Parathyroid adenoma (tissue), 2 donors: ENCODE measurements around the gene ACTR8.

Experiments used
- H2AFZ ChIP-seq: fragments of 300-600 bp; sonication (generic); one replicate; pipeline ENCODE4 v1.7.0; 2017; ENCODE audit warnings: antibody characterized with exemption, mild to moderate bottlenecking
- H3K27ac ChIP-seq: fragments of 300-600 bp; sonication (generic); one replicate; pipeline ENCODE4 v1.7.0; 2017
- H3K27me3 ChIP-seq: fragments of 300-600 bp; sonication (generic); one replicate; pipeline ENCODE4 v1.7.0; 2017; ENCODE audit warnings: low read length; ENCODE audit not compliant: control insufficient read depth, insufficient read depth
- H3K36me3 ChIP-seq: fragments of 300-600 bp; sonication (generic); one replicate; pipeline ENCODE4 v1.7.0; 2017; ENCODE audit warnings: low read length; ENCODE audit not compliant: control insufficient read depth, insufficient read depth
- H3K4me1 ChIP-seq: fragments of 300-600 bp; sonication (generic); one replicate; pipeline ENCODE4 v1.7.0; 2017; ENCODE audit warnings: control low read depth
- H3K4me2 ChIP-seq: fragments of 300-600 bp; sonication (generic); one replicate; pipeline ENCODE4 v1.7.0; 2017; ENCODE audit warnings: low read length
- H3K4me3 ChIP-seq: fragments of 300-600 bp; sonication (generic); one replicate; pipeline ENCODE4 v1.7.0; 2017; ENCODE audit warnings: low read depth, low read length
- H3K79me2 ChIP-seq: fragments of 300-600 bp; sonication (generic); one replicate; pipeline ENCODE4 v1.7.0; 2017; ENCODE audit warnings: control low read depth
- H3K9ac ChIP-seq: fragments of 300-600 bp; sonication (generic); one replicate; pipeline ENCODE4 v1.7.0; 2017; ENCODE audit warnings: mild to moderate bottlenecking
- H3K9me3 ChIP-seq: fragments of 300-600 bp; sonication (generic); one replicate; pipeline ENCODE4 v1.7.0; 2017; ENCODE audit warnings: low read length; ENCODE audit not compliant: control insufficient read depth
- CTCF ChIP-seq: fragments of 300-600 bp; sonication (generic); IDR thresholded peaks from one replicate; pipeline ENCODE4 v1.7.0; 2017; ENCODE audit warnings: antibody characterized with exemption, mild to moderate bottlenecking
- donor health status: primary hyperparathyroidism.

The ACTR8 gene

DNA sequence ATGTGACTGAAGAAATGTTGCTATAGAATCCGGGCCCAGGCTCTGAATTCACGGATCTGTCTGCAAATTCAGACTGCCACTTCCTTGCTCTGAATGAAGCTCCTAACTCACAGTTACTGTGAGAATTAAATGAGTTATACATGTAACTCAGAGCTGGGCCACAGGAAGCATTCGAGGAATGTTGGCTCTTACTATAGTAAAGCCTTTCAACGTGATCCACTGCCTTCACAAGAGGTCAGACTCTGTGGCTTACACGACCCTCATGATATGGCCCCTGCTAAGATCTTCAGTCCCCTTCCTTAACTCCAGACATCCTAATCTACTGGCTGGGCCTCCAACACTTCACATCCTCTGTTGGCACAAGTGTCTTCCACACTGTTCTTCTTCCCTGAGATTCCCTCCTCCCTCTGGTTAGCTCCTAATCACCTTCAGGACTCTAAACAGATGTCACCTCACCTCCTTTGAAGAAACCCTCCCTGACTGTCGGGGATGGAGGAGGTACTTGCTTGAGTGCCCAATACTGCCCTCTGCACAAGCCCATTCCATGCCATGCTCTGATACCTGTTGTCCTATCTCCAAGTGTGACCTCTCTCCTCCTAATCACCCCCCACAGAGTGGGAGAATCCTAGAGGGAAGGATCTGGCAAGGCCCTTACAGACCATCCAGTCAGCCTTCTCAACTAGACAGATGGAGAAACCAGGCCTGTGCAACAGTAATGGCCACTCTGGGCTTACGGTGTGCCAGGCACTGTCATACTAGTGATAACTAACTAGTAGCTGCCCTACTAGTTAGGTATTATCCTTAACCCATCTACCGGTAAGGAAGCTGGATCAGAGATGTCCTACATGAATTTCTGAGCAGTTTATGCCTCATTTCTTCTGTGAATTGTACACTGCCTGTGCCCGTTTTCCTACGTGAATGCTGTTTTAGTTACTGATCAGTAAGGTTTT lies 1.3 kb downstream of the ACTR8 start:
- H3K36me3 ChIP-seq = no peaks in the 10 kb centered on the region

GRCh38 chr3:53865732-53866499 lies 16.0 kb downstream of the ACTR8 start:
- no peaks in the 10 kb centered on the region for H3K36me3 ChIP-seq

More for the DNA sequence above, 1.3 kb downstream of the ACTR8 start:
- Histone ChIP-seq H3K27me3 (no peaks in the 10 kb centered on the region), H3K4me3 (peak overlapping the region; percentile 86), H3K4me2 (peak overlapping the region; percentile 71), H2AFZ (peak overlapping the region; percentile 82), H3K9ac (peak overlapping the region; percentile 34), H3K79me2 (no peaks in the 10 kb centered on the region), H3K9me3 (no peaks in the 10 kb centered on the region), H3K4me1 (peaks cover 8% of the 10 kb centered on the region), H3K27ac (no peak overlapping the region)
- TF ChIP-seq CTCF = no peak

DNA sequence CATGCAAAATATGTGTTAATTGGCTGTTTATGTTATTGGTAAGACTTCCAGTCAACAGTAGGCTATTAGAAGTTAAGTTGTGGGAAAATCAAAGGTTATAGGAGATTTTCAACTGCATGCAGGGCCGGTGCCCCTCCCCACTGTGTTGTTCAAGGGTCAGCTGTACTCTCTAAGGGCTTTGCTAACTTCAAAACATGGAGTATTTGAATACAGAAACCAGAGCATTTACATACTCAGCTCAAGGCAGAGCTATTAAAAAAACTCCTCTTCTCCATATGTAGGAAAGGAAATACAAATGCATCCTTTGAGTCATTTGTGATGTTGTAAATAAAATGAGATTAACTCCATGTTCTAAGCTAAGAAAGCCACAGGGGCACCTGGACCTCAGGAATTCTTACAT lies 18.8 kb downstream of the ACTR8 start:
- H3K27ac ChIP-seq = no peak overlapping the region
- H2AFZ ChIP-seq = no peak overlapping the region
- no peaks in the 10 kb centered on the region for H3K79me2 ChIP-seq
- no peaks in the 10 kb centered on the region for H3K4me1 ChIP-seq
- H3K9ac ChIP-seq = no peak overlapping the region
- H3K4me2 ChIP-seq = no peak overlapping the region
- no peak overlapping the region for H3K4me3 ChIP-seq
- no peaks in the 10 kb centered on the region for H3K9me3 ChIP-seq
- no peak for TF ChIP-seq CTCF
- no peaks in the 10 kb centered on the region for H3K27me3 ChIP-seq
- no peaks in the 10 kb centered on the region for H3K36me3 ChIP-seq

More at GRCh38 chr3:53865732-53866499, 16.0 kb downstream of the ACTR8 start:
- H3K27ac ChIP-seq = no peak overlapping the region
- no peaks in the 10 kb centered on the region for H3K27me3 ChIP-seq
- H3K9ac ChIP-seq = no peak overlapping the region
- no peaks in the 10 kb centered on the region for H3K9me3 ChIP-seq
- H3K79me2 ChIP-seq = no peaks in the 10 kb centered on the region
- H2AFZ ChIP-seq = no peak overlapping the region
- TF ChIP-seq CTCF = no peak
- H3K4me2 ChIP-seq = no peak overlapping the region
- H3K4me3 ChIP-seq = no peak overlapping the region
- H3K4me1 ChIP-seq = no peaks in the 10 kb centered on the region

GRCh38 chr3:53862241-53862640 lies 19.7 kb downstream of the ACTR8 start:
- no peaks in the 10 kb centered on the region for H3K4me1 ChIP-seq
- H3K79me2 ChIP-seq = no peaks in the 10 kb centered on the region
- no peak for TF ChIP-seq CTCF
- no peak overlapping the region for H3K27ac ChIP-seq
- no peak overlapping the region for H2AFZ ChIP-seq
- H3K4me2 ChIP-seq = no peak overlapping the region
- no peaks in the 10 kb centered on the region for H3K27me3 ChIP-seq
- H3K9me3 ChIP-seq = no peaks in the 10 kb centered on the region
- H3K36me3 ChIP-seq = no peaks in the 10 kb centered on the region
- no peak overlapping the region for H3K9ac ChIP-seq
- no peak overlapping the region for H3K4me3 ChIP-seq
